ENCODE results near the gene MCCC1.

MCCC1 gene

GRCh38 chr3:183074881-183075280 lies 24.4 kb downstream of the MCCC1 start:
- TF ChIP-seq REST (IDR thresholded peaks at IDR 0.05; ENCODE audit: insufficient read depth in 1 of 2, low read depth in 2 of 2, low read length in 2 of 2) (no peak), FOXP2 (optimal IDR thresholded peaks at IDR 0.05; ENCODE audit: borderline replicate concordance, extremely low read depth, extremely low read length, insufficient read depth) (no peak), POLR2AphosphoS5 (IDR thresholded peaks at IDR 0.05; ENCODE audit: low read depth, low read length) (no peak)

GRCh38 chr3:183074261-183074660 lies 25.0 kb downstream of the MCCC1 start:
- no peak for TF ChIP-seq FOXP2 (optimal IDR thresholded peaks at IDR 0.05; ENCODE audit: borderline replicate concordance, extremely low read depth, extremely low read length, insufficient read depth)
- no peak for TF ChIP-seq REST (IDR thresholded peaks at IDR 0.05; ENCODE audit: insufficient read depth in 1 of 2, low read depth in 2 of 2, low read length in 2 of 2)
- TF ChIP-seq SIN3A (IDR thresholded peaks at IDR 0.05; ENCODE audit: borderline replicate concordance, insufficient read depth, low read length): no peak
- TF ChIP-seq POLR2AphosphoS5 (IDR thresholded peaks at IDR 0.05; ENCODE audit: low read depth, low read length): no peak
- no peak for TF ChIP-seq TAF1 (IDR thresholded peaks at IDR 0.05; ENCODE audit: borderline replicate concordance, insufficient read depth, low read length)

GRCh38 chr3:183073839-183074238 lies 25.5 kb downstream of the MCCC1 start:
- no peak for TF ChIP-seq FOXP2 (optimal IDR thresholded peaks at IDR 0.05; ENCODE audit: borderline replicate concordance, extremely low read depth, extremely low read length, insufficient read depth)
- TF ChIP-seq REST (IDR thresholded peaks at IDR 0.05; ENCODE audit: insufficient read depth in 1 of 2, low read depth in 2 of 2, low read length in 2 of 2): no peak
- no peak for TF ChIP-seq TAF1 (IDR thresholded peaks at IDR 0.05; ENCODE audit: borderline replicate concordance, insufficient read depth, low read length)
- no peak for TF ChIP-seq POLR2AphosphoS5 (IDR thresholded peaks at IDR 0.05; ENCODE audit: low read depth, low read length)
- no peak for TF ChIP-seq SIN3A (IDR thresholded peaks at IDR 0.05; ENCODE audit: borderline replicate concordance, insufficient read depth, low read length)

GRCh38 chr3:183070892-183071291 lies 28.4 kb downstream of the MCCC1 start:
- no peak for TF ChIP-seq FOXP2 (optimal IDR thresholded peaks at IDR 0.05; ENCODE audit: borderline replicate concordance, extremely low read depth, extremely low read length, insufficient read depth)
- no peak for TF ChIP-seq POLR2AphosphoS5 (IDR thresholded peaks at IDR 0.05; ENCODE audit: low read depth, low read length)
- TF ChIP-seq TAF1 (IDR thresholded peaks at IDR 0.05; ENCODE audit: borderline replicate concordance, insufficient read depth, low read length): no peak
- TF ChIP-seq REST (IDR thresholded peaks at IDR 0.05; ENCODE audit: insufficient read depth in 1 of 2, low read depth in 2 of 2, low read length in 2 of 2): no peak

- no peak for TF ChIP-seq POLR2AphosphoS5 (IDR thresholded peaks at IDR 0.05; ENCODE audit: low read depth, low read length)
- no peak for TF ChIP-seq TAF1 (IDR thresholded peaks at IDR 0.05; ENCODE audit: borderline replicate concordance, insufficient read depth, low read length)
- no peak for TF ChIP-seq FOXP2 (optimal IDR thresholded peaks at IDR 0.05; ENCODE audit: borderline replicate concordance, extremely low read depth, extremely low read length, insufficient read depth)
- TF ChIP-seq REST (IDR thresholded peaks at IDR 0.05; ENCODE audit: insufficient read depth in 1 of 2, low read depth in 2 of 2, low read length in 2 of 2): no peak
- no peak for TF ChIP-seq SIN3A (IDR thresholded peaks at IDR 0.05; ENCODE audit: borderline replicate concordance, insufficient read depth, low read length)
Measured at GRCh38 chr3:183069086-183069485, 30.2 kb downstream of the MCCC1 start.
